Head of caudate nucleus (tissue), 42 donors: ENCODE data around the gene NTN1.

Source experiments
- DNase-seq, 42 donors: peaks; one replicate each; pipeline versions ENCODE4 v3.0.0 to v3.0.0-alpha.2; 2020 to 2021; ENCODE audit warnings: mixed read lengths in 7 of 42
- intact Hi-C: fragments of 100-400 bp; cut with DNase I; formaldehyde crosslinking; loops from one replicate; pipeline ENCODE4 v1.15.0; 2022

Gene NTN1

GRCh38 chr17:9231449-9232154 is 210.3 kb downstream of the NTN1 start:
- no peak for DNase-seq
- intact Hi-C loops: no loop called here

- intact Hi-C loops: no loop called here
- DNase-seq: no peak
Observed at GRCh38 chr17:9232155-9232475, 210.8 kb downstream of the NTN1 start.

- intact Hi-C loops: no loop called here
- DNase-seq: no peak
Observed at GRCh38 chr17:9232591-9233270, 211.4 kb downstream of the NTN1 start.

DNA sequence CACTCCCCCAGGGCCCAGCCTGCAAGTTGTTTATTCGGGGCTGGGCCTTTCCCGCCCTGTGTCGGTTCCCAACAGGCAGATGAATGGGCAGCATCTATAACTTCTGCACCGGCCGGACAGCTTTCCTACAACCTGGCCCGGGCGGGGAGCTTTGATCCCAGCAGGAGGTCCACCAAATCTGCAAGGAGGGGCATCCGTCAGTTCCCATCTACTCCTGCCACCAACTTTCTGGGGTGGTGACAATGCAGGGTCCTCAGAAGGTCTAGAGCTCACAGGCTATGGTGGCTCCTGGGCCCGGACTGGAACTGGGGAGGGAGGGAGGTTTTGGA is 211.9 kb downstream of the NTN1 start:
- DNase-seq: no peak
- intact Hi-C loops: no loop called here

- no peak for DNase-seq
- intact Hi-C loops: no loop called here
Observed at GRCh38 chr17:9233761-9234160, 212.5 kb downstream of the NTN1 start.

GRCh38 chr17:9234389-9234945 is 213.2 kb downstream of the NTN1 start:
- DNase-seq: no peak
- intact Hi-C loops: no loop called here

DNA sequence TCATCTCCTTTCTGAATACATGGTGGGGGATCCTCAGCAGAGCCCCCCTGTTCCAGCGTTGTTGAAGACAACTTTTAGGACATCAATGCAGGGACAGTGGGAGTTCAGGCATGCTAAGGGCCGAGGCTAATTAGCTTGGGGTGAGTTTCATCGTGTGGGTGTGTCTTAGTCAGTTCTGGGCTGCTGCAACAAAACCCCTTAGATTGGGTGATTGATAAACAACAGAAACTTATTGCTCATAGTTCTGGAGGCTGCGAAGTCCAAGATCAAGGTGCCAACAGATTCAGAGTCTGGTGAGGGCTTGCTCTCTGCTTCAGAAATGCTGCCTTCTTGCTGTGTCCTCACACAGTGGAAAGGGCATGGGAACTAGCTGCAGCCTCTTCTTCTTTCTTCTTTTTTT is 214.0 kb downstream of the NTN1 start:
- intact Hi-C loops: no loop called here
- DNase-seq: no peak

- DNase-seq: no peak
- intact Hi-C loops: no loop called here
Observed at GRCh38 chr17:9236286-9237052, 215.2 kb downstream of the NTN1 start.

DNA sequence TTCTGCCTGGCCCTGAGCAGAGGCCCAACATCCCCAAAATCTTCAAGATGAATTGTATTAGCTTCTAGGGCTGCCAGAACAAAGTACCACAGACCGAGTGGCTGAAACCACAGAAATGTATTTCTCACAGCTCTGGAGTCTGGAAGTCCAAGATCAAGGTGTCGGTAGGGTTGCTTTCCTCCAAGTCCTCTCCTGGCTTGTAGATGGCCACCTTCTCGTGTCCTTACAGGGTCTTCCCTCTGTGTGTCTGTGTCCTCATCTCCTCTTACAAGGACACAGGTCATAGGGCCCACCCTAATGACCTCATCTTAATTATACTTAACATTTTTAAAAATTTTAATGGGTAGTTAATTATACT is 215.7 kb downstream of the NTN1 start:
- intact Hi-C loops: no loop called here
- no peak for DNase-seq

DNA sequence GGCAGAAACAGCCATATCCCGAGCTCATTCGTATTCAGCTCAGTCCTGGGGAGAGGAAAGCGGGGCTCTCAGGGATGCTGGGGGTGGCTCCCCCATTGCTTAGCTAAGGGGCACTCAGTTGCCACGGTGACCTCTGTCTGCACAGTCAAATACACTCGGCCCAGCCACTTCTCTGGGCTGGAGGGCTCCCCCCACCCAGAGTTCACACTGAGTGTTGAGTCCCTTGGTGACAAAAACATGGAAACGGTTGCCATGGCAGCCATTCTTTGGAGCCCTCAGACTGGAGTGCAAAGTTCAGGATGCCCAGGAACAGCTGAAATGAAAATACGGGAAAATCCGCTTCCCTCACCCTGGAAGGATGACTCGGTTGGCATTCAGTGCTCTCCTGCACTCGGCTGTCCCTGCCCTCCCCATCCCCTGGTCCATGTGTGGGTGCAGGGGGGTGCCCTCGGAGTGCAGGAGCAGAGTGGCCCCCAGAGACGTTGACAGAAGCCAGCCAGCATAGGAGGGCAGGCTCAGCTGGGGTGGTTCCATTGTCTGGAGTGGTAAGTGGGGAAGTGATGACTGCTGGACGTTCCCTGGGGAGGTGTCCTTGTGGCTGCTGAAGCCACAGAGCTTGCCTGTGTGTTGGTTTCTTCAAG is 216.5 kb downstream of the NTN1 start:
- intact Hi-C loops: no loop called here
- DNase-seq: peak in 21 of 42 donors; percentile 15 to 75 (median 42)

DNA sequence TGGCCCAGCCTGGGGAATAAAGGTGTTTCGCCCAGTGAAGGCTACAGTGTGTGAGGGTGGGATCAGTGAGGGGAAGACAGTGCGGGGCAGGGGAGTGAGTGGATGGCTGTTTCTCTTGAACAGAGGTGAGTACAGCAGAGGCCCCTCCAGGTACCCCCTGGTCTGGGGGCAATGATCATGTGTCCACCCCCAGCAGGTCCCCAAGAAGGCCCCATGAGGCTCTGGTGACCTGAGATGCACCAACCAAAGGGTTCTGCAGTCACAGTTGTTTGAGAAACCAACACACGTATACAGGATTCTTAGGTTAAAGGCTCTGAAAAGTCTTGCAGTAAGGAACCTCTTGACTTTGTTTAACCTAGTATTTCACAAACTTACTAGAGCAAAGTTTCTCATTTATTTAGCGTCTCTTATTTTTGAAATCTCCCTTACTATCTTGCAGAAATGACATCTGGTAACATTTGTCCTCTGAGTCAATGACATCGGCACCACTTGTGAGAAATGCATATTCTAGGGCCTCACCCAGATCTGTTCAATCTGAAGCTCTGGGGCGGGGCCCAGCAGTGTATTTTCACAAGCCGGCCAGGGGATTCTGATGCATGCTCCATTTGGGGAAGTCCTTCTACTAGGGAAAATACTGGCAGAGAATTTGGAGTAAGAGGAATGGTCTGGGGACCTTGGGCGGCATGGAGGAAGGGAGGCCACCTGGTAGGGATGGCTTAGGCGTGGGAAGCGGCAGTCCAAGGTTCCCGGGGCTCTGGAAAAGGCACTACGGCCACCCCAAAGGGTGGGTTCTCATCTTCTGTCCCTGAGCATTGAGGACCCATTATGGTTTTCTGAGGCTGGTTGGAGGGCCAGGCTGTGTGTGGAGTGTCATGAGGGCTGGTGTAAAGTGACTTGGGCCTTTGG is 217.3 kb downstream of the NTN1 start:
- intact Hi-C loops: no loop called here
- DNase-seq: no peak

GRCh38 chr17:9239246-9239792 is 218.0 kb downstream of the NTN1 start:
- no peak for DNase-seq
- intact Hi-C loops: no loop called here

DNA sequence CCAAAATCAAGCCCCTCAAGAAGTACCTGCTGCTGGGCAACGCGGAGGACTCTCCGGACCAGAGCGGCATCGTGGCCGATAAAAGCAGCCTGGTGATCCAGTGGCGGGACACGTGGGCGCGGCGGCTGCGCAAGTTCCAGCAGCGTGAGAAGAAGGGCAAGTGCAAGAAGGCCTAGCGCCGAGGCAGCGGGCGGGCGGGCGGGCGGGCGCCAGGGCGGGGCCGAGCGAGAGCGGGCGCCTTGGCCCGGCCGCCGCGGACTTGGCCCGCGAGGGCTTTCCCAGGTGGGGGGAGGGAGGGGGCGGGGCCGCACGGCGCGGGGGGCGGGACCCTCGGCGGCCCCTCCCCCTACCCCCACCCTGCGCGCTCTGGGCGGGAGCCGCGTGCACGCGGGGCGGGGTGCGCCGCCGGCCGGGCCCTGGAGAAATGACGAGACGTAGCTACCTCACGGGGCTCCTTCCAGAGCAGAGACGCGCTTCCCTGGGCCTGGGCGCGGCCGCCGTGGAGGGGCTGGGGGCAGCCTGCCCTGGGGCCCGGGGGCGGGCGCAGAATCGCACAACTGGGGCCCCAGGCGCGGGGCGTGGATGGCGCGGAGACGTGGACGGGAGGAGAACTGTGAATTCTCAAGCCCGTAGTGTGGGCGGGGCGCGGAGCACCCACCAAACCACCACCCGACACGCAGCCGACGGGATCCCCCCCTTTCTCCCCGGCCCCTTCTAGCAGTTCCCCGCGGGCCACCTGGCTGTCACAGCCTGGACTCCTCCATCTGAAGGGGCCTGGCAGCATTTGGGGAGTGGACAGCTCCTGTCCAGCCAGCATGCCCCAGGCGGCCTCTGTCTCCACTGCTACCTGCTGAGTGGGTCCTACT is 218.7 kb downstream of the NTN1 start:
- intact Hi-C loops: no loop called here
- DNase-seq: peak in 41 of 42 donors; percentile 23 to 80 (median 56)

GRCh38 chr17:9240659-9241370 is 219.5 kb downstream of the NTN1 start:
- DNase-seq: peak in 32 of 42 donors; percentile 15 to 82 (median 42)
- intact Hi-C loops: no loop called here

DNA sequence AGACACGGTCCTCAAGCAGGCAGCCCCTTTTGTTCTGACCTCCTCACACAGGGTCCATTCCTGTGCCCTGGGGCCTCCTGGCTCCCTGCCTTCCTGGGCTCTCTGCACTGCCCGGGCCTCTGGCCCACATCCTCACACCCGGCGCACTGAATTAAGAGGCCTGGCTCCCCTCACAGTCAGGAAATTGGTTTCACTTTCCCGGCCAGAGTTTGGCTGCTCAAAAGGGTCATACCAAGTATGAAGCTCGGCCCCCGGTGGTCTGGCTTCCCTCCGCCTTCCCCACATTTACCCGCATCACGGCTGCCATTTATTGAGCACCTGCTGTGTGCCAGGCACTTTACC is 220.0 kb downstream of the NTN1 start:
- intact Hi-C loops: no loop called here

GRCh38 chr17:9241774-9242496 is 220.6 kb downstream of the NTN1 start:
- DNase-seq: peak in 1 of 42 donors; percentile 14

More for the DNA sequence above, 220.0 kb downstream of the NTN1 start:
- DNase-seq: peak; percentile 24 to 85 (median 60)

More at GRCh38 chr17:9241774-9242496, 220.6 kb downstream of the NTN1 start:
- intact Hi-C loops: no loop called here
